GM12878 (cell line): ENCODE results near the gene PKP2. TPM values are rescaled to one million over a fixed set of nuclear protein-coding genes. Genes with fewer than 3 reads are reported as not detected.

Experiments
- ATAC-seq: fragments of 200-7000 bp; cut with Tn5 transposase; 3 replicates; pipeline ENCODE4 v1.9.1; 2020; ENCODE audit warnings: mild to moderate bottlenecking, moderate library complexity
- BruUV-seq: library from RNA; stranded (reverse); fragments of 400-500 nt; replicated peaks from 2 replicates; lab custom pipeline; 2021; lab: Mats Ljungman, UMichigan
- CTCF ChIA-PET: fragments of 300-600 bp; sonication (Branson Sonifier 250); formaldehyde crosslinking; extraction: SDS; loops from one replicate; lab custom pipeline; 2021; ENCODE audit warnings: inconsistent platforms; lab: Yijun Ruan, JAX
- POLR2A ChIA-PET: fragments of 350-600 bp; formaldehyde crosslinking; extraction: SDS; loops from one replicate; lab custom pipeline; 2021; ENCODE audit warnings: inconsistent platforms; lab: Charles Lee
- RAD21 ChIA-PET: fragments of 300-600 bp; sonication (Branson Sonifier 250); formaldehyde crosslinking; loops from one replicate; lab custom pipeline; 2023; ENCODE audit warnings: antibody characterized with exemption; ENCODE audit not compliant: unreplicated experiment; lab: Charles Lee
- SMC1A ChIA-PET: fragments of 300-600 bp; sonication (Branson Sonifier 250); formaldehyde crosslinking; loops from one replicate; lab custom pipeline; 2023; ENCODE audit not compliant: unreplicated experiment, uncharacterized antibody; lab: Charles Lee
- DNase-seq: peaks from one replicate; pipeline ENCODE4 v3.0.0-alpha.2; 2011; ENCODE audit warnings: low read depth, low spot score
- FAIRE-seq: peaks from 3 replicates; lab custom pipeline; 2011; peaks lifted over from hg19 to GRCh38; lab: Jason Lieb, UNC
- H2AFZ ChIP-seq: 2 replicates; pipeline ENCODE4 v1.6.0; 2011; ENCODE audit warnings: low read depth, low read length, control low read depth; ENCODE audit not compliant: control insufficient read depth
- H3K27ac ChIP-seq: 2 replicates; pipeline ENCODE4 v1.5.1; 2011; ENCODE audit warnings: control low read depth; ENCODE audit not compliant: control insufficient read depth, insufficient read depth
- H3K27me3 ChIP-seq, 2 experiments: replicated peaks in 1 of 2; 2 replicates each; pipeline versions ENCODE4 v1.6.0 to v1.6.1; 2011; ENCODE audit warnings: low read length in 1 of 2; ENCODE audit not compliant: control insufficient read depth in 2 of 2, insufficient read depth in 2 of 2
- H3K36me3 ChIP-seq, 2 experiments: 2 replicates each; pipeline ENCODE4 v1.5.1; 2011; ENCODE audit warnings: low read length in 1 of 2; ENCODE audit not compliant: control insufficient read depth in 2 of 2, insufficient read depth in 2 of 2
- H3K4me1 ChIP-seq: 2 replicates; pipeline ENCODE4 v1.6.1; 2011; ENCODE audit warnings: mild to moderate bottlenecking, low read length, moderate library complexity, mixed read lengths; ENCODE audit not compliant: control insufficient read depth, insufficient read depth
- H3K4me2 ChIP-seq: 2 replicates; pipeline ENCODE4 v1.6.0; 2011; ENCODE audit warnings: control low read depth; ENCODE audit not compliant: control insufficient read depth, insufficient read depth
- H3K4me3 ChIP-seq: fragments of 200-600 bp; sonication (generic); 2 replicates; pipeline ENCODE4 v1.5.1; 2016
- H3K79me2 ChIP-seq: 2 replicates; pipeline ENCODE4 v1.6.0; 2011; ENCODE audit warnings: low read length; ENCODE audit not compliant: control insufficient read depth, insufficient read depth
- H3K9ac ChIP-seq: 2 replicates; pipeline ENCODE4 v1.8.0; 2011; ENCODE audit warnings: low read length, control low read depth, mixed read lengths; ENCODE audit not compliant: control insufficient read depth, insufficient read depth
- H3K9me3 ChIP-seq: replicated peaks from 3 replicates; pipeline ENCODE4 v1.5.1; 2011; ENCODE audit warnings: mild to moderate bottlenecking, low read length; ENCODE audit not compliant: control insufficient read depth, insufficient read depth
- H4K20me1 ChIP-seq: 2 replicates; pipeline ENCODE4 v1.6.0; 2011; ENCODE audit not compliant: control insufficient read depth, insufficient read depth
- ATF2 ChIP-seq: IDR thresholded peaks from 2 replicates; pipeline ENCODE4 v1.6.1; 2012; ENCODE audit warnings: low read length, inconsistent platforms
- EP300 ChIP-seq, 2 experiments: fragments of 150-350 bp in 1 of 2; IDR thresholded peaks; 2 replicates each; pipeline ENCODE4 v1.6.1; 2011 to 2012; ENCODE audit warnings: low read depth in 2 of 2, low read length in 2 of 2, borderline replicate concordance in 1 of 2, improper control_type of control experiment in 1 of 2, inconsistent platforms in 1 of 2; ENCODE audit not compliant: control insufficient read depth in 1 of 2
- MXI1 ChIP-seq: fragments of 150-350 bp; IDR thresholded peaks from 2 replicates; pipeline ENCODE4 v1.6.1; 2011; ENCODE audit warnings: low read depth, mild to moderate bottlenecking, inconsistent platforms, low read length, improper control_type of control experiment
- SMAD5 ChIP-seq: IDR thresholded peaks from 2 replicates; pipeline ENCODE4 v1.6.1; 2016; ENCODE audit warnings: antibody characterized with exemption, low read depth
- USF1 ChIP-seq: IDR thresholded peaks from 2 replicates; pipeline ENCODE4 v1.6.1; 2011; ENCODE audit warnings: borderline replicate concordance, low read depth, mild to moderate bottlenecking, moderate library complexity, mixed read lengths, low read length; ENCODE audit not compliant: insufficient read depth; ENCODE audit errors: extremely low read length
- ZBED1 ChIP-seq: IDR thresholded peaks from 2 replicates; pipeline ENCODE4 v1.6.1; 2016; ENCODE audit warnings: borderline replicate concordance
- WGBS: methylation state at CpG from one replicate; pipeline ENCODE4 v1.1.6; 2016; ENCODE audit warnings: low lambda C conversion rate; ENCODE audit not compliant: insufficient replicate concordance, insufficient coverage; ENCODE audit errors: missing lambda C conversion rate; 5-methylcytosine and 5-hydroxymethylcytosine counted together
- in situ Hi-C: fragments of 300-500 bp; cut with MboI; formaldehyde crosslinking; loops from 9 replicates; pipeline ENCODE4 v1.14.3; 2018; ENCODE audit warnings: mixed read lengths
- intact Hi-C: fragments of 100-400 bp; cut with micrococcal nuclease; formaldehyde crosslinking; loops from one replicate; pipeline ENCODE4 v1.14.2; 2022; ENCODE audit not compliant: unreplicated experiment
- polyA plus RNA-seq, 11 experiments: library from polyadenylated mRNA; depleted of rRNA in 4 of 11; unstranded in 6 of 11; stranded (reverse) in 5 of 11; fragments of >200 nt; fragmentation: Nextera tagmentation in 4 of 11; fragmentation: Illumina TruSeq in 1 of 11; extraction: Ambion mirVana in 4 of 11; extraction: Trizol in 1 of 11; gene quantifications; 1 replicate in 1 of 11; 2 replicates in 10 of 11; pipeline versions ENCODE4 v1.2.1 to v1.2.3, GENCODE V29; 2011 to 2016; ENCODE audit warnings: inconsistent platforms in 2 of 11, missing spikeins in 2 of 11, low read depth in 1 of 11
- total RNA-seq, 4 experiments: library from RNA; depleted of rRNA in 3 of 4; stranded (reverse); fragments of >200 nt in 3 of 4; fragmentation: Illumina TruSeq in 1 of 4; extraction: Trizol in 1 of 4; gene quantifications; 2 replicates each; pipeline versions ENCODE4 v1.2.1 to v1.2.3, GENCODE V29; 2013 to 2021

Gene PKP2
- total and polyA plus RNA-seq, 10 of the 15 experiments (the other 5 are each of a cell fraction or from before 2014, with no cell fraction given): 0.02 to 4.1 (median 0.07) TPM; not detected in 4

- intact Hi-C loops (no loop called here), in situ Hi-C loops (no loop called here)
- FAIRE-seq (no peak), ATAC-seq (no peak), DNase-seq (no peak)
- Histone ChIP-seq H3K4me1 (no peaks in the 10 kb centered on the region), H3K9ac (no peak overlapping the region), H3K27ac (no peak overlapping the region), H2AFZ (no peak overlapping the region), H3K36me3 (no peaks in the 10 kb centered on the region), H3K9me3 (no peaks in the 10 kb centered on the region), H3K79me2 (no peaks in the 10 kb centered on the region), H4K20me1 (no peaks in the 10 kb centered on the region), H3K27me3 (peaks cover 0 to 20% of the 10 kb centered on the region in 2 experiments), H3K4me3 (no peak overlapping the region), H3K4me2 (no peak overlapping the region)
- TF ChIP-seq ATF2 (no peak), SMAD5 (no peak), EP300 (IDR thresholded peaks at IDR 0.05; ENCODE audit: borderline replicate concordance in 1 of 2, control insufficient read depth in 1 of 2, low read depth in 2 of 2, low read length in 2 of 2) (no peak), USF1 (no peak), MXI1 (no peak), ZBED1 (no peak)
- POLR2A ChIA-PET: no interaction called here
- BruUV-seq: no TSS peak
- SMC1A ChIA-PET: no interaction called here
- RAD21 ChIA-PET: interaction anchor here (0.6 kb wide), 1 partner anchor 1245 kb away, joined by 3 read pairs; no protein-coding TSS in a partner anchor
- WGBS: 71% methylated on average over 10 of the region's 10 CpGs
- CTCF ChIA-PET: no interaction called here
Measured at GRCh38 chr12:32897687-32898573, 1.4 kb upstream of the PKP2 start.
